K562 (cell line): ENCODE data around the gene UBE3B. TPM values are rescaled to one million over a fixed set of nuclear protein-coding genes. Genes with fewer than 3 reads are reported as not detected.

Experiments used
- ATAC-seq: fragments of 200-7000 bp; cut with Tn5 transposase; 3 replicates; pipeline ENCODE4 v1.9.1; 2020; ENCODE audit warnings: moderate library complexity
- BruUV-seq: library from RNA; stranded (reverse); fragments of 400-500 nt; replicated peaks from 2 replicates; lab custom pipeline; 2021; lab: Mats Ljungman, UMichigan
- CTCF ChIA-PET: fragments of 300-600 bp; formaldehyde crosslinking; extraction: SDS; loops from one replicate; lab custom pipeline; 2021; ENCODE audit warnings: low intra/inter-chr PET ratio; lab: Yijun Ruan, JAX
- POLR2A ChIA-PET: fragments of 300-600, 350-650 bp; sonication (Branson Sonifier 250); formaldehyde crosslinking; extraction: SDS; loops from one replicate; lab custom pipeline; 2021; ENCODE audit warnings: antibody characterized with exemption, inconsistent platforms; lab: Yijun Ruan, JAX
- DNase-seq, 4 experiments: peaks; one replicate each; pipeline versions ENCODE4 v3.0.0 to v3.0.0-alpha.2; 2011 to 2018; ENCODE audit warnings: low spot score in 3 of 4, mixed read lengths in 3 of 4; ENCODE audit errors: extremely low read depth in 1 of 4
- FAIRE-seq: peaks from 2 replicates; lab custom pipeline; 2011; peaks lifted over from hg19 to GRCh38; lab: Jason Lieb, UNC
- H2AFZ ChIP-seq: 2 replicates; pipeline ENCODE4 v1.6.0; 2011; ENCODE audit warnings: low read depth, low read length, control low read depth, inconsistent platforms
- H3K27ac ChIP-seq: fragments of 200-600 bp; 3 replicates; pipeline ENCODE4 v1.8.0; 2011; ENCODE audit warnings: low read depth, mild to moderate bottlenecking, control low read depth, inconsistent platforms, low read length, moderate library complexity, mixed read lengths; ENCODE audit errors: extremely low read depth
- H3K27me3 ChIP-seq, 2 experiments: fragments of 300-600 bp in 1 of 2; 2 replicates in 1 of 2; 3 replicates in 1 of 2; pipeline versions ENCODE4 v1.6.0 to v1.8.0; 2011; ENCODE audit warnings: inconsistent platforms in 2 of 2, low read length in 2 of 2, mild to moderate bottlenecking in 1 of 2, mixed read lengths in 1 of 2, moderate library complexity in 1 of 2; ENCODE audit not compliant: control insufficient read depth in 2 of 2, insufficient read depth in 2 of 2
- H3K36me3 ChIP-seq: fragments of 300-600 bp; 3 replicates; pipeline ENCODE4 v1.8.0; 2011; ENCODE audit warnings: mild to moderate bottlenecking, low read length, inconsistent platforms; ENCODE audit not compliant: control insufficient read depth, insufficient read depth
- H3K4me1 ChIP-seq, 2 experiments: fragments of 200-600 bp in 1 of 2; replicated peaks in 1 of 2; 2 replicates in 1 of 2; 3 replicates in 1 of 2; pipeline versions ENCODE4 v1.5.1 to v1.8.0; 2011; ENCODE audit warnings: inconsistent platforms in 2 of 2, low read length in 2 of 2, mild to moderate bottlenecking in 1 of 2, mixed read lengths in 1 of 2, moderate library complexity in 1 of 2; ENCODE audit not compliant: control insufficient read depth in 2 of 2, insufficient read depth in 2 of 2
- H3K4me2 ChIP-seq: 2 replicates; pipeline ENCODE4 v1.6.1; 2011; ENCODE audit warnings: low read length, control low read depth, inconsistent platforms, mixed read lengths; ENCODE audit not compliant: insufficient read depth
- H3K4me3 ChIP-seq: fragments of 200-600 bp; sonication (generic), shearing (Covaris generic); 2 replicates; pipeline ENCODE4 v1.5.1; 2016; ENCODE audit warnings: control low read depth, inconsistent platforms
- H3K79me2 ChIP-seq: fragments of 200-600 bp; 3 replicates; pipeline ENCODE4 v1.8.0; 2011; ENCODE audit warnings: low read length, inconsistent platforms; ENCODE audit not compliant: control insufficient read depth, insufficient read depth
- H3K9ac ChIP-seq, 2 experiments: 2 replicates each; pipeline versions ENCODE4 v1.6.0 to v1.6.1; 2011; ENCODE audit warnings: low read depth in 2 of 2, low read length in 2 of 2, control low read depth in 1 of 2, inconsistent platforms in 1 of 2, mild to moderate bottlenecking in 1 of 2, mixed read lengths in 1 of 2; ENCODE audit not compliant: insufficient read depth in 1 of 2
- H3K9me1 ChIP-seq: one replicate; pipeline ENCODE4 v1.6.0; 2011; ENCODE audit warnings: inconsistent platforms, mild to moderate bottlenecking, low read length, moderate library complexity; ENCODE audit not compliant: control insufficient read depth, insufficient read depth
- H3K9me3 ChIP-seq: replicated peaks from 2 replicates; pipeline ENCODE4 v1.5.1; 2011; ENCODE audit warnings: low read depth, low read length, inconsistent platforms; ENCODE audit not compliant: control insufficient read depth, insufficient read depth
- H4K20me1 ChIP-seq: replicated peaks from 2 replicates; pipeline ENCODE4 v1.6.1; 2011; ENCODE audit warnings: low read length, inconsistent platforms, mixed read lengths; ENCODE audit not compliant: control insufficient read depth, insufficient read depth
- CCNT2 ChIP-seq: IDR thresholded peaks from 2 replicates; pipeline ENCODE4 v1.6.1; 2011; ENCODE audit warnings: borderline replicate concordance, low read depth, mild to moderate bottlenecking, moderate library complexity, mixed read lengths, low read length; ENCODE audit not compliant: insufficient read length; ENCODE audit errors: extremely low read depth
- HBP1 ChIP-seq: fragments of 450-650 bp; formaldehyde crosslinking; IDR thresholded peaks from 2 replicates; pipeline ENCODE4 v1.4.0; 2022; ENCODE audit warnings: missing genetic modification characterization
- KLF13 ChIP-seq: fragments of 450-650 bp; IDR thresholded peaks from 2 replicates; pipeline ENCODE4 v1.6.1; 2016; ENCODE audit warnings: missing genetic modification characterization, low read depth, mild to moderate bottlenecking, missing compliant biosample characterization, moderate library complexity, borderline replicate concordance
- LEF1 ChIP-seq: fragments of 450-650 bp; IDR thresholded peaks from 2 replicates; pipeline ENCODE4 v1.6.1; 2016; ENCODE audit warnings: mild to moderate bottlenecking
- NR1H2 ChIP-seq: sonication (generic); formaldehyde crosslinking; IDR thresholded peaks from 2 replicates; pipeline ENCODE4 v1.4.0; 2020; ENCODE audit warnings: mild to moderate bottlenecking, missing genetic modification reagents
- PHTF2 ChIP-seq: fragments of 250-450 bp; sonication (Bioruptor Pico); IDR thresholded peaks from 2 replicates; pipeline ENCODE4 v1.5.0; 2021; ENCODE audit warnings: mild to moderate bottlenecking
- SLC30A9 ChIP-seq: fragments of 250-450 bp; sonication (Bioruptor Pico); IDR thresholded peaks from 2 replicates; pipeline ENCODE4 v1.8.0; 2022; ENCODE audit warnings: mild to moderate bottlenecking, moderate library complexity
- STAT5A ChIP-seq: IDR thresholded peaks from 2 replicates; pipeline ENCODE4 v1.6.1; 2012; ENCODE audit warnings: low read length, inconsistent platforms, borderline replicate concordance
- TAL1 ChIP-seq: fragments of 450-650 bp; IDR thresholded peaks from 2 replicates; pipeline ENCODE4 v1.6.1; 2016; ENCODE audit warnings: mild to moderate bottlenecking
- YBX1 ChIP-seq: fragments of 450-650 bp; IDR thresholded peaks from 2 replicates; pipeline ENCODE4 v1.7.1; 2016; ENCODE audit warnings: mild to moderate bottlenecking
- YY1 ChIP-seq, 3 experiments: IDR thresholded peaks; 2 replicates each; pipeline ENCODE4 v1.6.1; 2011; ENCODE audit warnings: low read length in 2 of 3, mild to moderate bottlenecking in 2 of 3, moderate library complexity in 2 of 3, borderline replicate concordance in 1 of 3, control low read depth in 1 of 3, low read depth in 1 of 3; ENCODE audit not compliant: insufficient read depth in 3 of 3, insufficient replicate concordance in 2 of 3, control insufficient read depth in 1 of 3, insufficient read length in 1 of 3; ENCODE audit errors: extremely low read depth in 1 of 3
- WGBS: fragments of 100-300 bp; shearing (Covaris generic); methylation state at CpG from one replicate; pipeline ENCODE4 v1.1.6; 2016; ENCODE audit warnings: low coverage, mixed read lengths; ENCODE audit not compliant: insufficient coverage; ENCODE audit errors: missing lambda C conversion rate; 5-methylcytosine and 5-hydroxymethylcytosine counted together
- in situ Hi-C: fragments of 300-500 bp; cut with MboI; formaldehyde crosslinking; loops from 4 replicates; pipeline ENCODE4 v1.15.0; 2018; ENCODE audit warnings: inconsistent platforms, mixed read lengths
- intact Hi-C: fragments of 100-400 bp; cut with micrococcal nuclease; formaldehyde crosslinking; loops from 2 replicates; pipeline ENCODE4 v1.14.2; 2022
- polyA plus RNA-seq, 8 experiments: library from polyadenylated mRNA; depleted of rRNA in 4 of 8; stranded (reverse) in 5 of 8; unstranded in 3 of 8; fragments of >200 nt; fragmentation: Nextera tagmentation in 2 of 8; fragmentation: Illumina TruSeq in 1 of 8; extraction: Ambion mirVana in 2 of 8; extraction: Trizol in 1 of 8; gene quantifications; 2 replicates each; pipeline versions ENCODE4 v1.2.1 to v1.2.3, GENCODE V29; 2011 to 2014; ENCODE audit warnings: inconsistent platforms in 1 of 8, missing spikeins in 1 of 8
- total RNA-seq, 7 experiments: library from RNA; depleted of rRNA in 6 of 7; stranded (reverse); fragments of >200 nt in 6 of 7; fragmentation: Illumina TruSeq in 2 of 7; extraction: Trizol in 2 of 7; gene quantifications; 2 replicates each; pipeline versions ENCODE4 v1.2.1 to v1.2.3, GENCODE V29; 2011 to 2021; ENCODE audit warnings: low replicate concordance in 1 of 7

Gene UBE3B
- total and polyA plus RNA-seq, 9 of the 15 experiments (the other 6 are each of a cell fraction or from before 2014, with no cell fraction given) = 7.6 to 23.6 (median 15.5) TPM

DNA sequence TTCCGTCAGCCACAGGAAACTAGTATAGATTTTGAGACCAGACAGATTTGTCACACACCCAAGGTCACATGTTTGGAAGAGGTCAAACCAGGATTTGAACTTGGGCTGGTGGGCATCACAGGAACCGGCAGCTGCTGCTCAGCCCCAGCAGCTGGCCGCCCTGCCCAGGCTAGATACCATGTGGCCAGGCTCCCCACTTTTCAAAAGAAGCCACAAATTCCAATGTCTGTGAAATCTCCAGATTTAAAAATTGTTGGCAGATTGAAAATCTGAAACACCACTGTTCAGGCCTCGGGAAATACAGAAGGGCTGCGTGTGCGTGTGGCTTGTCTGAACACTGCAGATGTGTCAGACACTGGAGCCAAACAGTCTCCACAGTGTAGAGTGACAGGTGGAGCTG is 65.4 kb downstream of the UBE3B start (continued):
- TF ChIP-seq YY1 (IDR thresholded peaks at IDR 0.05; ENCODE audit: borderline replicate concordance in 1 of 3, control insufficient read depth in 1 of 3, extremely low read depth in 1 of 3, insufficient read depth in 3 of 3, insufficient read length in 1 of 3, insufficient replicate concordance in 2 of 3, low read depth in 1 of 3, low read length in 2 of 3) (no peak), STAT5A (no peak)

GRCh38 chr12:109544955-109545531 is 67.6 kb downstream of the UBE3B start:
- intact Hi-C loops = no loop called here
- no peaks in the 10 kb centered on the region for H3K36me3 ChIP-seq

More at GRCh38 chr12:109544955-109545531, 67.6 kb downstream of the UBE3B start:
- no peaks in the 10 kb centered on the region; a peak in 1 of 5 replicates for H3K4me1 ChIP-seq
- no peak overlapping the region for H3K4me3 ChIP-seq
- H3K27ac ChIP-seq = no peak overlapping the region
- H3K27me3 ChIP-seq = peaks cover 54 to 95% of the 10 kb centered on the region in 2 experiments
- BruUV-seq = no TSS peak
- H4K20me1 ChIP-seq = no peaks in the 10 kb centered on the region; the same call in 1 of the 2 replicates
- FAIRE-seq (no peak), ATAC-seq (no peak), DNase-seq (no peak)
- WGBS = 3% methylated on average over 7 of the region's 7 CpGs
- no peaks in the 10 kb centered on the region for H3K79me2 ChIP-seq
- TF ChIP-seq SLC30A9 (CRISPR knock-in tag) = no peak
- TF ChIP-seq LEF1 = no peak
- TF ChIP-seq HBP1 (CRISPR knock-in tag) = no peak
- TF ChIP-seq NR1H2 (CRISPR knock-in tag) = no peak
- no peak for TF ChIP-seq KLF13 (tag)
- no peak for TF ChIP-seq CCNT2
- TF ChIP-seq PHTF2 (CRISPR knock-in tag) = no peak
- no peak for TF ChIP-seq YBX1
- no peak for TF ChIP-seq TAL1
- H2AFZ ChIP-seq = no peak overlapping the region
- H3K9ac ChIP-seq = 0 out of 4 replicates have a peak overlapping the region, but pooled peaks of 1 of the 2 experiments have one; percentile 28
- H3K9me1 ChIP-seq = no peaks in the 10 kb centered on the region
- in situ Hi-C loops = no loop called here
- ChIA-PET POLR2A (interaction anchor here (1.5 kb wide), 1 partner anchor 9 kb away, joined by 7 read pairs; no protein-coding TSS in a partner anchor), CTCF (no interaction called here)
- no peak overlapping the region for H3K4me2 ChIP-seq
- H3K9me3 ChIP-seq = peaks cover 3% of the 10 kb centered on the region; the same call in 1 of the 2 replicates
